Vagina (tissue), 2 donors: ENCODE measurements around the gene ZBTB2. TPM values are rescaled to one million over a fixed set of nuclear protein-coding genes. Genes with fewer than 3 reads are reported as not detected.

Source experiments
- DNase-seq, 2 donors: peaks; one replicate each; pipeline ENCODE4 v3.0.0-alpha.2; 2017; ENCODE audit errors: extremely low spot score in 2 of 2
- H3K27ac ChIP-seq: fragments of 200-600 bp; sonication (generic); one replicate; pipeline ENCODE4 v1.5.1; 2019
- H3K27me3 ChIP-seq: fragments of 200-600 bp; sonication (generic); one replicate; pipeline ENCODE4 v1.5.1; 2019
- H3K36me3 ChIP-seq, 2 donors: fragments of 200-600 bp; sonication (generic); one replicate each; pipeline ENCODE4 v1.5.1; 2017 to 2019
- H3K4me1 ChIP-seq: fragments of 200-600 bp; sonication (generic); one replicate; pipeline ENCODE4 v1.5.1; 2019
- H3K4me3 ChIP-seq, 2 donors: fragments of 200-600 bp; sonication (generic); 1 replicate in 1 of 2; 2 replicates in 1 of 2; pipeline ENCODE4 v1.5.1; 2016 to 2019
- H3K9me3 ChIP-seq: fragments of 200-600 bp; sonication (generic); one replicate; pipeline ENCODE4 v1.5.1; 2019
- POLR2A ChIP-seq, 2 donors: fragments of 450-650 bp; IDR thresholded peaks; one replicate each; pipeline ENCODE4 v1.6.1; 2017; ENCODE audit warnings: antibody characterized with exemption in 2 of 2, mild to moderate bottlenecking in 2 of 2, moderate library complexity in 2 of 2
- POLR2AphosphoS5 ChIP-seq, 2 donors: sonication (generic); formaldehyde crosslinking; IDR thresholded peaks; one replicate each; pipeline ENCODE4 v1.9.0; 2017; ENCODE audit warnings: antibody characterized with exemption in 2 of 2, mild to moderate bottlenecking in 2 of 2, low read depth in 1 of 2; ENCODE audit not compliant: insufficient read depth in 1 of 2
- intact Hi-C: fragments of 100-400 bp; cut with DNase I; formaldehyde crosslinking; loops from one replicate; pipeline ENCODE4 v1.15.1; 2023
- total RNA-seq: library from RNA; depleted of rRNA; stranded (reverse); fragments of >200 nt; gene quantifications from one replicate; pipeline ENCODE4 v1.2.3, GENCODE V29; 2016
- TF ChIP-seq, protein P1 (sequence below), 3 experiments: fragments of 450-650 bp in 2 of 3; fragments of 200-600 bp in 1 of 3; sonication (generic) in 1 of 3; IDR thresholded peaks; one replicate each; pipeline ENCODE4 v1.5.1; 2017 to 2019; ENCODE audit warnings: antibody characterized with exemption in 3 of 3, mild to moderate bottlenecking in 2 of 3, moderate library complexity in 2 of 3

ZBTB2 gene
- total RNA-seq, 1 donor from 2014 or later = 15.0 TPM

DNA sequence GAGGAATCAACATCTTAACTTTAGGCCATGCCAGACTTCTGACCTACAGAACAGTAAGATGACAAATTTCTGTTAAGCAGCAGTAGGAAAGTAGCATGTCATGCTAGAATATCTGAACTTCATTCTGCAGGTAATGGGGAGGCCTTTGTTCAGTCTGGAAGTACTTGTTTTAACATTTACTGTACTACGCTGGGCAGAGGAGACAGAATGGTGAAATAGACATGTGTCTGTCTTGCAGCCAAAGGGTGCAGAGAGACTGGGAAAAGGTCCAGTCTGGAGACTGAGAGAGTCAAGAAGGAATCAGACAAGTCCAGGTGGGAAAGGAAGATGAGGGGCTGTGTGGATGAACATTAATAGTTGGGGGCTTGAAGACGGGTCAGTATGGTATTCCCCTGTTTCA, 17.5 kb upstream of the ZBTB2 start:
- Histone ChIP-seq H3K9me3 (no peaks in the 10 kb centered on the region), H3K36me3 (peaks cover 0 to 30% of the 10 kb centered on the region in 2 donors), H3K27me3 (no peaks in the 10 kb centered on the region), H3K27ac (no peak overlapping the region), H3K4me3 (no peak overlapping the region), H3K4me1 (no peaks in the 10 kb centered on the region)
- DNase-seq = no peak
- TF ChIP-seq POLR2AphosphoS5 (IDR thresholded peaks at IDR 0.05; ENCODE audit: insufficient read depth in 1 of 2, low read depth in 1 of 2) = no peak
- TF ChIP-seq, protein P1, sequence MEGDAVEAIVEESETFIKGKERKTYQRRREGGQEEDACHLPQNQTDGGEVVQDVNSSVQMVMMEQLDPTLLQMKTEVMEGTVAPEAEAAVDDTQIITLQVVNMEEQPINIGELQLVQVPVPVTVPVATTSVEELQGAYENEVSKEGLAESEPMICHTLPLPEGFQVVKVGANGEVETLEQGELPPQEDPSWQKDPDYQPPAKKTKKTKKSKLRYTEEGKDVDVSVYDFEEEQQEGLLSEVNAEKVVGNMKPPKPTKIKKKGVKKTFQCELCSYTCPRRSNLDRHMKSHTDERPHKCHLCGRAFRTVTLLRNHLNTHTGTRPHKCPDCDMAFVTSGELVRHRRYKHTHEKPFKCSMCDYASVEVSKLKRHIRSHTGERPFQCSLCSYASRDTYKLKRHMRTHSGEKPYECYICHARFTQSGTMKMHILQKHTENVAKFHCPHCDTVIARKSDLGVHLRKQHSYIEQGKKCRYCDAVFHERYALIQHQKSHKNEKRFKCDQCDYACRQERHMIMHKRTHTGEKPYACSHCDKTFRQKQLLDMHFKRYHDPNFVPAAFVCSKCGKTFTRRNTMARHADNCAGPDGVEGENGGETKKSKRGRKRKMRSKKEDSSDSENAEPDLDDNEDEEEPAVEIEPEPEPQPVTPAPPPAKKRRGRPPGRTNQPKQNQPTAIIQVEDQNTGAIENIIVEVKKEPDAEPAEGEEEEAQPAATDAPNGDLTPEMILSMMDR (IDR thresholded peaks at IDR 0.05) = no peak
- no peak for TF ChIP-seq POLR2A (IDR thresholded peaks at IDR 0.05)
- intact Hi-C loops = no loop called here

DNA sequence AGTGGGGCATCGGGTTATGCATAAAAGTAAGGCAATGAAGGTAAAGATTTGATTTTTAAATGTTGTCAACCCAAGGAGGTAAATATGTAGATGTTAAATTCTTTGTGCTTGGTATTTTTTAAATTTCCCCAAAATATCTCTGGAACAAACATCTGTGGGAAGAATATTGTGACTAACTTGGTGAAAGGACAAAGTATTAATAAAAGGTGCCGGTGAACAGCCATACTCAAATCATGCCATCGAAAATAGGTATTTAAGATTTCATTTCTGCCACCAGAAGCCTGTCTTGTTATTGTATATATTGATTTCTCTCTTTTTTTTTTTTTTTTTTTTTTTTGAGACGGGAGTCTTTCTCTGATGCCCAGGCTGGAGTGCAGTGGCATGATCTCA, 12.6 kb upstream of the ZBTB2 start:
- H3K27me3 ChIP-seq = no peaks in the 10 kb centered on the region
- H3K4me3 ChIP-seq = no peak overlapping the region
- intact Hi-C loops = no loop called here
- no peak for DNase-seq
- no peaks in the 10 kb centered on the region for H3K9me3 ChIP-seq
- H3K36me3 ChIP-seq = peaks cover 0 to 21% of the 10 kb centered on the region in 2 donors
- TF ChIP-seq POLR2AphosphoS5 (IDR thresholded peaks at IDR 0.05; ENCODE audit: insufficient read depth in 1 of 2, low read depth in 1 of 2) = no peak
- TF ChIP-seq, protein P1 (IDR thresholded peaks at IDR 0.05) = no peak
- TF ChIP-seq POLR2A (IDR thresholded peaks at IDR 0.05) = no peak
- H3K27ac ChIP-seq = no peak overlapping the region
- H3K4me1 ChIP-seq = peaks cover 16% of the 10 kb centered on the region

GRCh38 chr6:151402228-151402627, 10.9 kb upstream of the ZBTB2 start:
- H3K36me3 ChIP-seq = peaks cover 0 to 14% of the 10 kb centered on the region in 2 donors
- intact Hi-C loops = no loop called here
- H3K4me1 ChIP-seq = peaks cover 16% of the 10 kb centered on the region
- no peak overlapping the region for H3K4me3 ChIP-seq
- no peaks in the 10 kb centered on the region for H3K27me3 ChIP-seq
- no peak for TF ChIP-seq POLR2AphosphoS5 (IDR thresholded peaks at IDR 0.05; ENCODE audit: insufficient read depth in 1 of 2, low read depth in 1 of 2)
- TF ChIP-seq, protein P1 (IDR thresholded peaks at IDR 0.05) = no peak
- no peak for TF ChIP-seq POLR2A (IDR thresholded peaks at IDR 0.05)
- H3K9me3 ChIP-seq = no peaks in the 10 kb centered on the region
- no peak overlapping the region for H3K27ac ChIP-seq
- no peak for DNase-seq

GRCh38 chr6:151400473-151400872, 9.1 kb upstream of the ZBTB2 start:
- H3K4me3 ChIP-seq = no peak overlapping the region
- DNase-seq = no peak
- H3K9me3 ChIP-seq = no peaks in the 10 kb centered on the region
- no peak overlapping the region for H3K27ac ChIP-seq
- peaks cover 0 to 11% of the 10 kb centered on the region in 2 donors for H3K36me3 ChIP-seq
- intact Hi-C loops = no loop called here
- TF ChIP-seq POLR2AphosphoS5 (IDR thresholded peaks at IDR 0.05; ENCODE audit: insufficient read depth in 1 of 2, low read depth in 1 of 2) (no peak), POLR2A (IDR thresholded peaks at IDR 0.05) (no peak)
- TF ChIP-seq, protein P1 (IDR thresholded peaks at IDR 0.05) = no peak
- peaks cover 20% of the 10 kb centered on the region for H3K4me1 ChIP-seq
- H3K27me3 ChIP-seq = no peaks in the 10 kb centered on the region

GRCh38 chr6:151399679-151400078, 8.3 kb upstream of the ZBTB2 start:
- H3K4me1 ChIP-seq = peaks cover 28% of the 10 kb centered on the region
- no peaks in the 10 kb centered on the region for H3K9me3 ChIP-seq
- DNase-seq = no peak
- peaks cover 0 to 3% of the 10 kb centered on the region in 2 donors for H3K36me3 ChIP-seq
- H3K27ac ChIP-seq = no peak overlapping the region
- no peak overlapping the region for H3K4me3 ChIP-seq
- intact Hi-C loops = no loop called here
- no peaks in the 10 kb centered on the region for H3K27me3 ChIP-seq
- TF ChIP-seq POLR2A (IDR thresholded peaks at IDR 0.05) = no peak
- TF ChIP-seq POLR2AphosphoS5 (IDR thresholded peaks at IDR 0.05; ENCODE audit: insufficient read depth in 1 of 2, low read depth in 1 of 2) = no peak
- TF ChIP-seq, protein P1 (IDR thresholded peaks at IDR 0.05) = no peak
